Neural cell (in vitro differentiated cells): ENCODE results near the gene WNT3. TPM values are rescaled to one million over a fixed set of nuclear protein-coding genes. Genes with fewer than 3 reads are reported as not detected.

ENCODE experiments used
- H2AFZ ChIP-seq: fragments of 200-600, 300-800 bp; sonication (generic), shearing (Covaris generic); 2 replicates; pipeline ENCODE4 v1.6.0; 2014; ENCODE audit warnings: low read depth, mild to moderate bottlenecking, antibody characterized with exemption, low read length, moderate library complexity
- H3F3A ChIP-seq: fragments of 200-600 bp; shearing (Covaris generic); 2 replicates; pipeline ENCODE4 v1.6.1; 2016; ENCODE audit warnings: mild to moderate bottlenecking, moderate library complexity, mixed read lengths, antibody characterized with exemption, low read length; ENCODE audit not compliant: insufficient read depth, poor library complexity, severe bottlenecking
- H3K27ac ChIP-seq: fragments of 200-600, 300-800 bp; sonication (generic), shearing (Covaris generic); 2 replicates; pipeline ENCODE4 v1.5.1; 2014; ENCODE audit warnings: mild to moderate bottlenecking, low read length, moderate library complexity
- H3K27me3 ChIP-seq: fragments of 300-800, 200-600 bp; sonication (generic), shearing (Covaris generic); 2 replicates; pipeline ENCODE4 v1.6.0; 2014; ENCODE audit warnings: mild to moderate bottlenecking, low read depth, low read length, moderate library complexity; ENCODE audit not compliant: insufficient read depth
- H3K36me3 ChIP-seq: fragments of 300-800, 200-600 bp; sonication (generic), shearing (Covaris generic); 2 replicates; pipeline ENCODE4 v1.5.1; 2014; ENCODE audit warnings: mild to moderate bottlenecking, antibody characterized with exemption, low read length, moderate library complexity; ENCODE audit not compliant: insufficient read depth
- H3K4me2 ChIP-seq: fragments of 300-800, 200-600 bp; sonication (generic), shearing (Covaris generic); 2 replicates; pipeline ENCODE4 v1.6.0; 2014; ENCODE audit warnings: mild to moderate bottlenecking, low read length
- H3K4me3 ChIP-seq: fragments of 300-800, 200-600 bp; sonication (generic), shearing (Covaris generic); 2 replicates; pipeline ENCODE4 v1.5.1; 2014; ENCODE audit warnings: mild to moderate bottlenecking, low read length, moderate library complexity
- H3K79me2 ChIP-seq: fragments of 200-600 bp; shearing (Covaris generic); replicated peaks from 2 replicates; pipeline ENCODE4 v1.6.0; 2014; ENCODE audit warnings: mild to moderate bottlenecking, low read length, moderate library complexity; ENCODE audit not compliant: insufficient read depth
- H3K9ac ChIP-seq: fragments of 300-800, 200-600 bp; sonication (generic), shearing (Covaris generic); 2 replicates; pipeline ENCODE4 v1.6.1; 2016; ENCODE audit warnings: mild to moderate bottlenecking, low read length, mixed read lengths
- H3K9me2 ChIP-seq: fragments of 200-600 bp; shearing (Covaris generic); 2 replicates; pipeline ENCODE4 v1.6.1; 2016; ENCODE audit warnings: mild to moderate bottlenecking, low read length, mixed read lengths; ENCODE audit not compliant: insufficient read depth
- H3K9me3 ChIP-seq: fragments of 200-600, 300-800 bp; sonication (generic), shearing (Covaris generic); 2 replicates; pipeline ENCODE4 v1.6.1; 2016; ENCODE audit warnings: mild to moderate bottlenecking, mixed run types, low read length, moderate library complexity, mixed read lengths
- H4K20me1 ChIP-seq: fragments of 200-600 bp; shearing (Covaris generic); 2 replicates; pipeline ENCODE4 v1.6.1; 2016; ENCODE audit warnings: mild to moderate bottlenecking, mixed run types; ENCODE audit not compliant: insufficient read depth
- EP300 ChIP-seq: fragments of 450-650 bp; conservative IDR thresholded peaks from 2 replicates; pipeline ENCODE4 v1.6.1; 2014; ENCODE audit warnings: antibody characterized with exemption, mild to moderate bottlenecking, moderate library complexity; ENCODE audit not compliant: poor library complexity, severe bottlenecking
- EZH2 ChIP-seq: fragments of 200-600, 300-800 bp; shearing (Covaris generic), sonication (generic); IDR thresholded peaks from 2 replicates; pipeline ENCODE4 v1.6.1; 2014; ENCODE audit warnings: antibody characterized with exemption, low read length, borderline replicate concordance, mild to moderate bottlenecking; ENCODE audit not compliant: insufficient read depth, poor library complexity, severe bottlenecking
- MXI1 ChIP-seq: fragments of 450-650 bp; conservative IDR thresholded peaks from 2 replicates; pipeline ENCODE4 v1.6.1; 2014; ENCODE audit warnings: antibody characterized with exemption, mild to moderate bottlenecking; ENCODE audit not compliant: poor library complexity, severe bottlenecking
- POLR2AphosphoS5 ChIP-seq: IDR thresholded peaks from 2 replicates; pipeline ENCODE4 v1.6.1; 2012
- RAD21 ChIP-seq: fragments of 450-650 bp; conservative IDR thresholded peaks from 2 replicates; pipeline ENCODE4 v1.6.1; 2014; ENCODE audit warnings: antibody characterized with exemption, mild to moderate bottlenecking, moderate library complexity
- REST ChIP-seq: IDR thresholded peaks from 2 replicates; pipeline ENCODE4 v1.6.1; 2012; ENCODE audit warnings: borderline replicate concordance
- SMC3 ChIP-seq: fragments of 450-650 bp; conservative IDR thresholded peaks from 2 replicates; pipeline ENCODE4 v1.6.1; 2014; ENCODE audit warnings: antibody characterized with exemption, mild to moderate bottlenecking, moderate library complexity; ENCODE audit not compliant: poor library complexity
- TAF1 ChIP-seq: IDR thresholded peaks from 2 replicates; pipeline ENCODE4 v1.6.1; 2012; ENCODE audit warnings: low read depth
- polyA plus RNA-seq: library from polyadenylated mRNA; depleted of rRNA; stranded (reverse); fragments of >200 nt; gene quantifications from 2 replicates; pipeline ENCODE4 v1.2.3, GENCODE V29; 2014
- TF ChIP-seq, protein P1 (sequence below): fragments of 450-650 bp; IDR thresholded peaks from 2 replicates; pipeline ENCODE4 v1.5.1; 2014; ENCODE audit warnings: antibody characterized with exemption, mild to moderate bottlenecking, moderate library complexity; ENCODE audit not compliant: poor library complexity, severe bottlenecking

Gene WNT3
- polyA plus RNA-seq, 1 donor from 2014 or later = 7.6 TPM

DNA sequence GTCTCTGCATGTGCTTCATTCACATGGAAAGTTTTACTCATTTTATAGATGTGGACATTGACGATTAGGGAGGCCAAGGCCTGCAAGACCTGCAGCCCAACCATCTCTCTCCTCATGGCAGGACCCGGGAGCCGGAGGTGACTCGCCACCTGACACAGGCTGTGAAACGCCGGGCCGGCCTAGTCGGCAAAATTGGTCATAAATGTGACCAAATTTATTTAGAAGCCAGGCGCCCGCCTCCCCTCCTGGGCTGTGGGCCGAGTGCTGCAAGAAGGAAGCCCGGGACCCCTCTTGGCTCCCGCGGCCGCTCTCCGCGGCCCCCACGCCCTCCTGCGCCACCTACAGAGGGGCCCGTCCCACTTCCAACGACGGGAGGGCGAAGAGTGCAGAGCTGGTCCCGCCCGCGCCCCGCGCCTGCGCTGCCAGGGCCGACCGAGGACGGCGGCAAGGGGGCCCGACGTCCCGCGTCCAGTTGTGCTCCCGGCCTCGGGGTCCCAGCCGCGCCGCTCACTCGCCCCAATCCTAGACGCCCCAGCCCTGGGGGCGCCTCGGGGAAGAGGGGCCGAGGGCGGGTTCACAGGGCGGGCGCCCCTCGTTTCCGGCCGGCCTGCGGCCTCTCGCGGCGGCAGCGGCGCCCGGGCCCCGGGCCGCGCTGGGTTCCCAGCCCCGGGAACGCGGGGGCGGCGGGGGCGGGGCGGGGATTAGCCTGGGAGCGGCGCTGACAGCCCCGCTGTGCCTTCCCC lies 47.5 kb downstream of the WNT3 start:
- Histone ChIP-seq H3K36me3 (no peaks in the 10 kb centered on the region), H3K27me3 (peaks cover 5% of the 10 kb centered on the region), H3K9ac (peak overlapping the region; percentile 64), H3F3A (no peaks in the 10 kb centered on the region), H3K9me2 (no peaks in the 10 kb centered on the region), H4K20me1 (no peaks in the 10 kb centered on the region), H2AFZ (no peak overlapping the region), H3K4me3 (peak overlapping the region; percentile 61), H3K4me2 (peak overlapping the region; percentile 10), H3K9me3 (no peaks in the 10 kb centered on the region), H3K27ac (no peak overlapping the region), H3K79me2 (no peaks in the 10 kb centered on the region)
- no peak for TF ChIP-seq RAD21
- TF ChIP-seq, protein P1, sequence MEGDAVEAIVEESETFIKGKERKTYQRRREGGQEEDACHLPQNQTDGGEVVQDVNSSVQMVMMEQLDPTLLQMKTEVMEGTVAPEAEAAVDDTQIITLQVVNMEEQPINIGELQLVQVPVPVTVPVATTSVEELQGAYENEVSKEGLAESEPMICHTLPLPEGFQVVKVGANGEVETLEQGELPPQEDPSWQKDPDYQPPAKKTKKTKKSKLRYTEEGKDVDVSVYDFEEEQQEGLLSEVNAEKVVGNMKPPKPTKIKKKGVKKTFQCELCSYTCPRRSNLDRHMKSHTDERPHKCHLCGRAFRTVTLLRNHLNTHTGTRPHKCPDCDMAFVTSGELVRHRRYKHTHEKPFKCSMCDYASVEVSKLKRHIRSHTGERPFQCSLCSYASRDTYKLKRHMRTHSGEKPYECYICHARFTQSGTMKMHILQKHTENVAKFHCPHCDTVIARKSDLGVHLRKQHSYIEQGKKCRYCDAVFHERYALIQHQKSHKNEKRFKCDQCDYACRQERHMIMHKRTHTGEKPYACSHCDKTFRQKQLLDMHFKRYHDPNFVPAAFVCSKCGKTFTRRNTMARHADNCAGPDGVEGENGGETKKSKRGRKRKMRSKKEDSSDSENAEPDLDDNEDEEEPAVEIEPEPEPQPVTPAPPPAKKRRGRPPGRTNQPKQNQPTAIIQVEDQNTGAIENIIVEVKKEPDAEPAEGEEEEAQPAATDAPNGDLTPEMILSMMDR = peak; percentile 23
- TF ChIP-seq POLR2AphosphoS5 = peak; percentile 48

DNA sequence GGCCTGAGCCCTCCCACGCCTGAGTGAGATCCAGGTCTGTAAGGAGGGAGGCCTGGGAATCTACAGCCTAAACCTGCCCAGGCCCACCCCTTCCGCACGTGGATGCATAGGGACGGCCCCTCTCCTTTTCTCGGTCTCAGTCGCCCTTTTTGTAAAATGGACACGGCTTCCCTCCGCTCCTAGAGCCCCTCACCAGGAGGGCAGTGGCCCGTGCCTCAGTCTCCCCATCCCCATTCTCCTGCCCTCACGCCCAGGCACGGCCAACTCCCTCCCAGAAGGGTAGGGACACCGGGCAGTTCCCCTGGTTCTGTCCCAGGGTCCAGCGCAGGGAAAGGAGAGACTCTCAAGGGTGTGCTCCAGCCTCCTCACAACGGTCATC lies 48.1 kb downstream of the WNT3 start:
- no peaks in the 10 kb centered on the region for H3K36me3 ChIP-seq
- no peaks in the 10 kb centered on the region for H3K79me2 ChIP-seq
- peak overlapping the region; percentile 10 for H3K4me2 ChIP-seq
- no peaks in the 10 kb centered on the region for H3K9me2 ChIP-seq
- peak overlapping the region; percentile 61 for H3K4me3 ChIP-seq
- no peak overlapping the region for H3K27ac ChIP-seq
- H4K20me1 ChIP-seq = no peaks in the 10 kb centered on the region
- no peak overlapping the region for H2AFZ ChIP-seq
- no peak for TF ChIP-seq SMC3
- no peak for TF ChIP-seq RAD21
- TF ChIP-seq REST = no peak
- no peak for TF ChIP-seq POLR2AphosphoS5
- no peak for TF ChIP-seq EZH2
- TF ChIP-seq TAF1 = no peak
- no peak for TF ChIP-seq EP300
- TF ChIP-seq, protein P1 = no peak
- no peak for TF ChIP-seq MXI1
- peak overlapping the region; percentile 64 for H3K9ac ChIP-seq
- H3K9me3 ChIP-seq = no peaks in the 10 kb centered on the region
- H3K27me3 ChIP-seq = peaks cover 5% of the 10 kb centered on the region
- no peaks in the 10 kb centered on the region for H3F3A ChIP-seq
